ENCODE measurements around the gene HIVEP3. TPM values are rescaled to one million over a fixed set of nuclear protein-coding genes. Genes with fewer than 3 reads are reported as not detected.

Gene HIVEP3
- total RNA-seq, 1 experiment from 2014 or later, result 1.4 TPM

GRCh38 chr1:41731516-41732030, 187.1 kb downstream of the HIVEP3 start:
- Histone ChIP-seq H2BK5ac (ENCODE audit: insufficient read length, low read length) (no peak overlapping the region), H4K5ac (ENCODE audit: insufficient read length, low read depth, low read length) (no peak overlapping the region), H2BK120ac (ENCODE audit: low read depth, low read length, poor library complexity, severe bottlenecking) (no peak overlapping the region), H2AK5ac (ENCODE audit: insufficient read length, low read length) (no peak overlapping the region), H4K8ac (replicated peaks; ENCODE audit: insufficient read length, low read depth, low read length) (no peak overlapping the region), H3K56ac (ENCODE audit: insufficient read length, low read depth, low read length) (no peak overlapping the region), H3K9ac (ENCODE audit: extremely low read depth, insufficient read length, low read length) (no peak overlapping the region), H3K4me1 (ENCODE audit: insufficient read depth, low read length) (no peaks in the 10 kb centered on the region), H3K9me3 (ENCODE audit: control insufficient read depth, low read depth, low read length) (no peaks in the 10 kb centered on the region), H4K20me1 (ENCODE audit: control insufficient read depth, insufficient read depth, insufficient read length) (peaks cover 2% of the 10 kb centered on the region), H2AFZ (ENCODE audit: low read length) (no peak overlapping the region), H3K4ac (ENCODE audit: low read depth, low read length) (no peak overlapping the region), H3K23ac (ENCODE audit: insufficient read length, low read depth, low read length) (no peak overlapping the region), H3K79me1 (ENCODE audit: insufficient read depth, low read depth, low read length, poor library complexity, severe bottlenecking) (no peaks in the 10 kb centered on the region), H3K23me2 (ENCODE audit: insufficient read length, low read depth, low read length, poor library complexity, severe bottlenecking) (no peaks in the 10 kb centered on the region), H2BK20ac (ENCODE audit: low read depth, low read length, poor library complexity, severe bottlenecking) (no peak overlapping the region), H2BK12ac (ENCODE audit: insufficient read length, low read depth, low read length) (no peak overlapping the region), H3K18ac (ENCODE audit: insufficient read length, low read depth, low read length) (no peak overlapping the region), H3K79me2 (ENCODE audit: insufficient read depth, low read length) (no peaks in the 10 kb centered on the region), H3K4me2 (ENCODE audit: insufficient read depth, insufficient read length, low read length) (no peak overlapping the region), H3K27ac (ENCODE audit: insufficient read length, low read depth, low read length) (no peak overlapping the region), H3K27me3 (ENCODE audit: insufficient read depth, low read length) (no peaks in the 10 kb centered on the region), H3T11ph (ENCODE audit: low read length) (no peak overlapping the region), H3K14ac (ENCODE audit: insufficient read depth, low read length) (no peak overlapping the region), H4K91ac (ENCODE audit: insufficient read length, low read depth, low read length) (no peak overlapping the region), H2BK15ac (ENCODE audit: low read depth, low read length) (no peak overlapping the region)
- Mint-ChIP-seq H3K4me1 (peaks cover 15 to 22% of the 10 kb centered on the region in 2 experiments), H3K27me3 (ENCODE audit: low read depth) (peaks cover 7% of the 10 kb centered on the region), H3K4me3 (no peak overlapping the region), H3K9me3 (no peaks in the 10 kb centered on the region), H3K36me3 (ENCODE audit: insufficient read depth in 1 of 3, low read depth in 3 of 3) (no peaks in the 10 kb centered on the region), H3K27ac (no peak overlapping the region)
- TF ChIP-seq CTCF (conservative IDR thresholded peaks at IDR 0.05), result no peak
- WGBS (ENCODE audit: extremely low coverage, insufficient read length, low lambda C conversion rate), result no CpG with 5 or more reads among the region's 2 CpGs
- DNase-seq, result no peak

All from H9 (cell line).